Measurements from ENCODE around the gene LNPEP. TPM values are rescaled to one million over a fixed set of nuclear protein-coding genes. Genes with fewer than 3 reads are reported as not detected.

Gene LNPEP
- total RNA-seq, 4 donors from 2014 or later, result 40.4 to 71.8 (median 51.3) TPM

- WGBS, 2 donors, result 89 to 92% methylated on average over 1 of the region's 1 CpG
- DNase-seq (ENCODE audit: low spot score in 2 of 2), result no peak
- Histone ChIP-seq H3K9me3 (no peaks in the 10 kb centered on the region), H3K27ac (no peak overlapping the region), H3K27me3 (no peaks in the 10 kb centered on the region), H3K36me3 (peaks cover 0 to 26% (median 0%) of the 10 kb centered on the region in 3 donors), H3K4me1 (peaks cover 0 to 6% (median 0%) of the 10 kb centered on the region in 4 donors), H3K4me3 (no peak overlapping the region)
- TF ChIP-seq POLR2A (IDR thresholded peaks at IDR 0.05) (no peak), CTCF (IDR thresholded peaks at IDR 0.05) (no peak), EP300 (IDR thresholded peaks at IDR 0.05) (no peak)
Observed at GRCh38 chr5:97009921-97010320, 74.0 kb downstream of the LNPEP start.

- Histone ChIP-seq H3K9me3 (no peaks in the 10 kb centered on the region), H3K36me3 (peaks cover 0 to 26% (median 0%) of the 10 kb centered on the region in 3 donors), H3K4me1 (peaks cover 0 to 6% (median 0%) of the 10 kb centered on the region in 4 donors), H3K27ac (no peak overlapping the region), H3K27me3 (no peaks in the 10 kb centered on the region), H3K4me3 (no peak overlapping the region)
- TF ChIP-seq EP300 (IDR thresholded peaks at IDR 0.05), result no peak
- no peak for DNase-seq (ENCODE audit: low spot score in 2 of 2)
- 76 to 79% methylated on average over 3 of the region's 3 CpGs for WGBS, 2 donors
Observed at GRCh38 chr5:97010606-97011005, 74.7 kb downstream of the LNPEP start.

GRCh38 chr5:97011567-97011966, 75.7 kb downstream of the LNPEP start:
- no peak for DNase-seq (ENCODE audit: low spot score in 2 of 2)
- no peaks in the 10 kb centered on the region for H3K27me3 ChIP-seq
- H3K9me3 ChIP-seq, result no peaks in the 10 kb centered on the region
- H3K4me1 ChIP-seq, result peaks cover 0 to 6% (median 0%) of the 10 kb centered on the region in 4 donors
- no peak overlapping the region for H3K27ac ChIP-seq
- peaks cover 0 to 34% (median 0%) of the 10 kb centered on the region in 3 donors for H3K36me3 ChIP-seq
- 91 to 98% methylated on average over 2 of the region's 2 CpGs for WGBS, 2 donors
- TF ChIP-seq POLR2A (IDR thresholded peaks at IDR 0.05), result no peak
- TF ChIP-seq CTCF (IDR thresholded peaks at IDR 0.05), result no peak
- no peak for TF ChIP-seq EP300 (IDR thresholded peaks at IDR 0.05)
- H3K4me3 ChIP-seq, result no peak overlapping the region

GRCh38 chr5:97019435-97020117, 83.7 kb downstream of the LNPEP start:
- Histone ChIP-seq H3K36me3 (peaks cover 0 to 74% (median 1%) of the 10 kb centered on the region in 3 donors), H3K27me3 (no peaks in the 10 kb centered on the region), H3K4me3 (no peak overlapping the region), H3K27ac (no peak overlapping the region), H3K4me1 (peaks cover 0 to 2% (median 0%) of the 10 kb centered on the region in 4 donors), H3K9me3 (no peaks in the 10 kb centered on the region)
- TF ChIP-seq CTCF (IDR thresholded peaks at IDR 0.05), result no peak
- TF ChIP-seq POLR2A (IDR thresholded peaks at IDR 0.05), result no peak
- no peak for TF ChIP-seq EP300 (IDR thresholded peaks at IDR 0.05)
- no peak for DNase-seq (ENCODE audit: low spot score in 2 of 2)
- WGBS, 2 donors, result 62 to 64% methylated on average over 5 of the region's 5 CpGs

GRCh38 chr5:97021416-97021815, 85.5 kb downstream of the LNPEP start:
- H3K27ac ChIP-seq, result no peak overlapping the region
- TF ChIP-seq EP300 (IDR thresholded peaks at IDR 0.05) (no peak), POLR2A (IDR thresholded peaks at IDR 0.05) (no peak), CTCF (IDR thresholded peaks at IDR 0.05) (no peak)
- H3K36me3 ChIP-seq, result peaks cover 2 to 74% (median 8%) of the 10 kb centered on the region in 3 donors
- H3K27me3 ChIP-seq, result no peaks in the 10 kb centered on the region
- whole genome bisulfite sequencing, 2 donors, result 82 to 97% methylated on average over 1 of the region's 1 CpG
- H3K4me3 ChIP-seq, result no peak overlapping the region
- no peak for DNase-seq (ENCODE audit: low spot score in 2 of 2)
- peaks cover 0 to 2% (median 0%) of the 10 kb centered on the region in 4 donors for H3K4me1 ChIP-seq
- no peaks in the 10 kb centered on the region for H3K9me3 ChIP-seq
